ENCODE measurements around the gene FAM227B. TPM values are rescaled to one million over a fixed set of nuclear protein-coding genes. Genes with fewer than 3 reads are reported as not detected.

FAM227B gene
- total RNA-seq, 1 donor from 2014 or later: 4.5 TPM

DNA sequence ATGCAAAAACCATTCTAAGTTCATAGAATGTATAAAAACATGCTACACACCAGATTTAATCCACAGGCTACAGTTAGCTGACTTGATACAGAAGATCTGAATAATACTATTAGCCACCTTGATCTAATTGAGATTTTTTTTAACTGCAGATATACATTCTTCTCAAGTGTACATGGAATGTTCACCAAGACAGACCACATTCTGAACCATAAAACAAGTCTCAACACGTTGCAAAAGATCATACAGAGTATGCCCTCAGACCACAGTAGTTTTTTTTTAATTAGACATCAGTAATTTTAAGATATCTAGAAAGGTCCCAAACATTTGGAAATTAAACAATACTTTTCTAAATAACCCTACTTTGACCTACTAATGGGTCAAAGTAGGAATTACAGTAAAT is 114.3 kb downstream of the FAM227B start:
- TF ChIP-seq, protein P1, sequence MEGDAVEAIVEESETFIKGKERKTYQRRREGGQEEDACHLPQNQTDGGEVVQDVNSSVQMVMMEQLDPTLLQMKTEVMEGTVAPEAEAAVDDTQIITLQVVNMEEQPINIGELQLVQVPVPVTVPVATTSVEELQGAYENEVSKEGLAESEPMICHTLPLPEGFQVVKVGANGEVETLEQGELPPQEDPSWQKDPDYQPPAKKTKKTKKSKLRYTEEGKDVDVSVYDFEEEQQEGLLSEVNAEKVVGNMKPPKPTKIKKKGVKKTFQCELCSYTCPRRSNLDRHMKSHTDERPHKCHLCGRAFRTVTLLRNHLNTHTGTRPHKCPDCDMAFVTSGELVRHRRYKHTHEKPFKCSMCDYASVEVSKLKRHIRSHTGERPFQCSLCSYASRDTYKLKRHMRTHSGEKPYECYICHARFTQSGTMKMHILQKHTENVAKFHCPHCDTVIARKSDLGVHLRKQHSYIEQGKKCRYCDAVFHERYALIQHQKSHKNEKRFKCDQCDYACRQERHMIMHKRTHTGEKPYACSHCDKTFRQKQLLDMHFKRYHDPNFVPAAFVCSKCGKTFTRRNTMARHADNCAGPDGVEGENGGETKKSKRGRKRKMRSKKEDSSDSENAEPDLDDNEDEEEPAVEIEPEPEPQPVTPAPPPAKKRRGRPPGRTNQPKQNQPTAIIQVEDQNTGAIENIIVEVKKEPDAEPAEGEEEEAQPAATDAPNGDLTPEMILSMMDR (IDR thresholded peaks at IDR 0.05): no peak
- Mint-ChIP-seq H3K36me3 (ENCODE audit: low read depth) (no peaks in the 10 kb centered on the region), H3K27ac (no peak overlapping the region), H3K27me3 (no peaks in the 10 kb centered on the region), H3K4me1 (no peaks in the 10 kb centered on the region), H3K4me3 (no peak overlapping the region), H3K9me3 (peaks cover 6% of the 10 kb centered on the region)
- POLR2A ChIA-PET: no interaction called here
- DNase-seq: no peak
- intact Hi-C loops (cut with micrococcal nuclease): no loop called here
- CTCF ChIA-PET: no interaction called here
- ATAC-seq (ENCODE audit: low read depth): no peak

DNA sequence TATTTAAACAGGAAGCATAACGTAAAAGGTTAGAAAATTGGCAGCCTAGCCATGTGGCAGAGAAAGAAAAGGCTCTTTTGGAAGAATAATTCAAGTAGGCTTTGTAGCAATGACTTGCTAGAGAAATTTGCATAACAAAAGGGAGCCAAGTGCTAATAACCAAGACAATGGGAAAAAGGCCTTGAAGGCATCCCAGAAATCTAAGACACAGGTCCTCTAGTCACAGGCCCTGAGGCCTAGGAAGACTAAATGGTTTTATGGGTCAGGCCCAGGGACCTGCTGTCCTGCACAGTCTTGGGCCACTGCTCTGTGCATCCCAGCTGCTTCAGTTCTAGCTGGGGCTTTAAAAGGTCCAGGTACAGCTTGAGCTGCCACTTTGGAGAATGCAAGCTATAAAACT is 119.0 kb downstream of the FAM227B start:
- Mint-ChIP-seq H3K27ac (no peak overlapping the region), H3K36me3 (ENCODE audit: low read depth) (no peaks in the 10 kb centered on the region), H3K4me1 (no peaks in the 10 kb centered on the region), H3K27me3 (no peaks in the 10 kb centered on the region), H3K4me3 (no peak overlapping the region), H3K9me3 (peaks cover 13% of the 10 kb centered on the region)
- no peak for ATAC-seq (ENCODE audit: low read depth)
- intact Hi-C loops (cut with micrococcal nuclease): no loop called here
- POLR2A ChIA-PET: no interaction called here
- CTCF ChIA-PET: no interaction called here
- TF ChIP-seq, protein P1 (IDR thresholded peaks at IDR 0.05): no peak
- DNase-seq: no peak

DNA sequence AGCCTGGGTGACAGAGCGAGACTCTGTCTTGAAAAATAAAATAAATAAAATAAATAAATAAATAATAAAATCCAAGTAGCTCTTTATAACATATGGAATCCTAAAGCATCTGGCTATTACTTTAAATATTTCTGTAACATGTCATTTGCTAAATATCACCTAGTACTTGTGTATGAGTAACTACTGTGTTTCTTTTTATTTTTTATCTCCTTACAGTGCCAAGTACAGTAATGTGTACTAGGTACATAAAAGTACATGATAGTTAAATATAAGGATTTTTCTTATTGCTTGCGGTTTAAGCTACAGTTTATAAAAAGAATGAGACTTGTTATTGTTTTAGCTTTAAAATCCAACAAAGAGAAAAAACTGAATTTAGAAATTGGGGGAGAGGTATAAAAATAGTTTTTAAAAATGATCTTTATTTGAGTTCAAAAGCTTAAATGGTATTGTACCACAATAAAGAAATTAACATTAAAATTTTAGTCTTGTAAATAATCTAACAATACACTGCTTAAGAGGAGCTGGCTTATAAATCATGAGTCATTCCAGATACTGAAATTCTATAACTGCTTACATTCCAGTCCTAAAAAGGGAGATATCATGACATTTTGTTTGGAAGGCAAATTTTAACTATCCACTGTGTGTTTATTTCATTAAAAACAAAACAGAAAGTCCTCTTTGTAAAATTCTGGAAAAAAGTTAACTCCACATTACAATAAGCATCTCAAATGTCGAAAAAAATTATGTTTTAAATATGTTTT is 124.4 kb downstream of the FAM227B start:
- ATAC-seq (ENCODE audit: low read depth) (no peak), DNase-seq (no peak)
- no peaks in the 10 kb centered on the region for H3K4me1 Mint-ChIP-seq
- H3K27ac Mint-ChIP-seq: no peak overlapping the region
- TF ChIP-seq, protein P1 (IDR thresholded peaks at IDR 0.05): no peak
- intact Hi-C loops (cut with micrococcal nuclease): no loop called here
- no peaks in the 10 kb centered on the region for H3K27me3 Mint-ChIP-seq
- ChIA-PET CTCF (no interaction called here), POLR2A (no interaction called here)
- no peak overlapping the region for H3K4me3 Mint-ChIP-seq
- peaks cover 4% of the 10 kb centered on the region for H3K9me3 Mint-ChIP-seq
- no peaks in the 10 kb centered on the region for H3K36me3 Mint-ChIP-seq (ENCODE audit: low read depth)

DNA sequence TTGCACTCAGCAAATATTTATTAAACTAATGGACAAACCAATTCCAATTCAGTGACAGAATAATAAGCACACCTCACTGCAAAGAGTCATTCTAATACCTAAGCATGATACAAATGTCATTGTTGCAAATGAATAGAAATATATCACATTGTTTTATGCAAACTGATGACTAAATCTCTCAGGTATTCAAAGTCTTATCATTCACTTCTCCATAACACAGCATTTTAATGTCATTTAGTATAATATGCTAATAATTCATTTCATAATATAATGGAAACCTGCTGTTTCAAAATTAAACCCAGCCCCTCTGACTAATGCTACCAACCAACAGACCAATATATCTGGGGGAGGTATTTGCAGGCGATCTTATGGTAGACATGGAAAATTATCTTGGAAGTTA is 125.8 kb downstream of the FAM227B start:
- no peak for ATAC-seq (ENCODE audit: low read depth)

DNA sequence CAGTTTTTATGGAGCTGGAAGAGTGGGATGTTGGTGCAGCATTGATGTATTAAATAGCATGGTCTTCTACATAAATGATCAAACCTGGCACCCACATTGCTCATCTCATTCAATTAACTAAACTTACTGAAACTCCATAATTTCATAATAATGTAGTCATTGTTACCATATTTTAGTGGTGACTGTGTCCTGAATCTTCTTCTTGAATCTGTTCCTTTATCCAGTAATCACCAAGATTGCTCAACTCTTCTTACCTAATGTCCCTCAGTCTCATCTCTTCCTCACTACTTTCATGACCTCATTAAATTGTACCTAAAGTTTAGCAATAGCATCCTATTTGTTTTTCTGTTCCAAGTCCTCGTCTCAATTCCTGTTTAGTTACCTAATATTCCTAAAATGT is 127.8 kb downstream of the FAM227B start:
- intact Hi-C loops (cut with micrococcal nuclease): no loop called here
- H3K4me3 Mint-ChIP-seq: no peak overlapping the region
- no peaks in the 10 kb centered on the region for H3K4me1 Mint-ChIP-seq
- DNase-seq: no peak
- H3K27ac Mint-ChIP-seq: no peak overlapping the region
- H3K27me3 Mint-ChIP-seq: peaks cover under 1% of the 10 kb centered on the region
- ChIA-PET CTCF (no interaction called here), POLR2A (no interaction called here)
- no peak for ATAC-seq (ENCODE audit: low read depth)
- TF ChIP-seq, protein P1 (IDR thresholded peaks at IDR 0.05): no peak
- H3K36me3 Mint-ChIP-seq (ENCODE audit: low read depth): no peaks in the 10 kb centered on the region
- no peaks in the 10 kb centered on the region for H3K9me3 Mint-ChIP-seq

More for the DNA sequence above, 125.8 kb downstream of the FAM227B start:
- DNase-seq: no peak
- TF ChIP-seq, protein P1 (IDR thresholded peaks at IDR 0.05): no peak
- ChIA-PET POLR2A (no interaction called here), CTCF (no interaction called here)
- Mint-ChIP-seq H3K36me3 (ENCODE audit: low read depth) (no peaks in the 10 kb centered on the region), H3K27me3 (no peaks in the 10 kb centered on the region), H3K4me1 (no peaks in the 10 kb centered on the region), H3K4me3 (no peak overlapping the region), H3K27ac (no peak overlapping the region), H3K9me3 (no peaks in the 10 kb centered on the region)
- intact Hi-C loops (cut with micrococcal nuclease): no loop called here

Data from activated B cell treated with CpG ODN at 0.5 μM for 24 hours (primary cell).